H1 (cell line): ENCODE results near the gene FGD4. TPM values are rescaled to one million over a fixed set of nuclear protein-coding genes. Genes with fewer than 3 reads are reported as not detected.

Source experiments
- ASH2L ChIP-seq: fragments of 200-600, 300-600 bp; sonication (generic); IDR thresholded peaks from one replicate; pipeline ENCODE4 v1.7.1; 2017; ENCODE audit warnings: low read length
- CEBPB ChIP-seq: IDR thresholded peaks from 2 replicates; pipeline ENCODE4 v1.6.1; 2012; ENCODE audit warnings: low read depth, low read length
- CREB1 ChIP-seq: IDR thresholded peaks from 2 replicates; pipeline ENCODE4 v1.6.1; 2012; ENCODE audit warnings: inconsistent platforms
- CTBP2 ChIP-seq: IDR thresholded peaks from 2 replicates; pipeline ENCODE4 v1.7.0; 2011; ENCODE audit warnings: borderline replicate concordance, mild to moderate bottlenecking, moderate library complexity, mixed read lengths, low read length; ENCODE audit not compliant: insufficient read depth, insufficient read length
- EP300 ChIP-seq, 2 experiments: IDR thresholded peaks; 1 replicate in 1 of 2; 2 replicates in 1 of 2; pipeline ENCODE4 v1.6.1; 2011 to 2012; ENCODE audit warnings: low read depth in 2 of 2, low read length in 2 of 2, mild to moderate bottlenecking in 2 of 2, borderline replicate concordance in 1 of 2, inconsistent platforms in 1 of 2, moderate library complexity in 1 of 2
- GTF2F1 ChIP-seq: IDR thresholded peaks from 2 replicates; pipeline ENCODE4 v1.6.1; 2012; ENCODE audit warnings: low read depth, low read length, improper control_type of control experiment, borderline replicate concordance
- SUZ12 ChIP-seq: fragments of 200-600 bp; sonication (generic); IDR thresholded peaks from 2 replicates; pipeline ENCODE4 v1.6.1; 2012; ENCODE audit warnings: mild to moderate bottlenecking, inconsistent platforms, low read length, moderate library complexity, mixed read lengths
- polyA plus RNA-seq, 7 experiments: library from polyadenylated mRNA; depleted of rRNA in 3 of 7; stranded (reverse) in 5 of 7; unstranded in 2 of 7; fragments of >200 nt in 5 of 7; fragments of 200-250 nt in 2 of 7; gene quantifications; 1 replicate in 5 of 7; 2 replicates in 1 of 7; 4 replicates in 1 of 7; pipeline versions ENCODE4 v1.2.1 to v1.2.3, GENCODE V29; 2011 to 2013; ENCODE audit warnings: missing spikeins in 2 of 7, mixed read lengths in 2 of 7
- total RNA-seq: library from RNA; stranded (reverse); fragmentation: NEBNext Ultra II Directional; extraction: Animal tissue kit (Norgen Biotek cat#: 25700); gene quantifications from 2 replicates; pipeline ENCODE4 v1.2.1, GENCODE V29; 2021
- TF ChIP-seq, protein P1 (sequence below): fragments of 300-600 bp; sonication (generic); IDR thresholded peaks from 2 replicates; pipeline ENCODE4 v1.7.1; 2012; ENCODE audit warnings: low read length, moderate library complexity, mild to moderate bottlenecking, inconsistent platforms; ENCODE audit not compliant: insufficient replicate concordance
- TF ChIP-seq, protein P2 (sequence below): IDR thresholded peaks from 2 replicates; pipeline ENCODE4 v1.6.1; 2011; ENCODE audit warnings: low read length, improper control_type of control experiment
- TF ChIP-seq, protein P3 (sequence below): IDR thresholded peaks from 2 replicates; pipeline ENCODE4 v1.6.1; 2011; ENCODE audit warnings: low read depth, mild to moderate bottlenecking, low read length; ENCODE audit not compliant: insufficient read depth

FGD4 gene
- total and polyA plus RNA-seq, 2 of the 8 experiments (the other 6 are each of a cell fraction or from before 2014, with no cell fraction given) = 8.5 to 48.2 TPM

DNA sequence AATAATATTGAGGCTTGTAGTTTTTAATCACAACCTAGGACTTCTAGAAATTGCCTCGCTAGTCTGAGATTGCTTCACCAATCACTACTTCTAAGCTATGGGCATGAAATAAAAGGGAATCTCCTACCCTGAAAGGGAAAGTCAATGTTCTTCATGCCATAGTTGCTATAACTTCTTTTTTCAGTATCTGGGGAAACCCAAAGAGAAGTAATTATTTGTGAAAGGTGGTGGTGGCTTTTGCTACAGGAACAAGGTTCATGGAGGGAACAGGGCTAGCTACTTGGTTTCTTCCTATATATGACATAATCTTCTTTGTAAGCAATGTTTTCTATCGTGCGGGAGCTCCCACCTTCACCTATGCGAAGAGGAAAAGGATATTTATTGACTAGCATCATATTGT, 218.2 kb downstream of the FGD4 start (continued):
- TF ChIP-seq, protein P1, sequence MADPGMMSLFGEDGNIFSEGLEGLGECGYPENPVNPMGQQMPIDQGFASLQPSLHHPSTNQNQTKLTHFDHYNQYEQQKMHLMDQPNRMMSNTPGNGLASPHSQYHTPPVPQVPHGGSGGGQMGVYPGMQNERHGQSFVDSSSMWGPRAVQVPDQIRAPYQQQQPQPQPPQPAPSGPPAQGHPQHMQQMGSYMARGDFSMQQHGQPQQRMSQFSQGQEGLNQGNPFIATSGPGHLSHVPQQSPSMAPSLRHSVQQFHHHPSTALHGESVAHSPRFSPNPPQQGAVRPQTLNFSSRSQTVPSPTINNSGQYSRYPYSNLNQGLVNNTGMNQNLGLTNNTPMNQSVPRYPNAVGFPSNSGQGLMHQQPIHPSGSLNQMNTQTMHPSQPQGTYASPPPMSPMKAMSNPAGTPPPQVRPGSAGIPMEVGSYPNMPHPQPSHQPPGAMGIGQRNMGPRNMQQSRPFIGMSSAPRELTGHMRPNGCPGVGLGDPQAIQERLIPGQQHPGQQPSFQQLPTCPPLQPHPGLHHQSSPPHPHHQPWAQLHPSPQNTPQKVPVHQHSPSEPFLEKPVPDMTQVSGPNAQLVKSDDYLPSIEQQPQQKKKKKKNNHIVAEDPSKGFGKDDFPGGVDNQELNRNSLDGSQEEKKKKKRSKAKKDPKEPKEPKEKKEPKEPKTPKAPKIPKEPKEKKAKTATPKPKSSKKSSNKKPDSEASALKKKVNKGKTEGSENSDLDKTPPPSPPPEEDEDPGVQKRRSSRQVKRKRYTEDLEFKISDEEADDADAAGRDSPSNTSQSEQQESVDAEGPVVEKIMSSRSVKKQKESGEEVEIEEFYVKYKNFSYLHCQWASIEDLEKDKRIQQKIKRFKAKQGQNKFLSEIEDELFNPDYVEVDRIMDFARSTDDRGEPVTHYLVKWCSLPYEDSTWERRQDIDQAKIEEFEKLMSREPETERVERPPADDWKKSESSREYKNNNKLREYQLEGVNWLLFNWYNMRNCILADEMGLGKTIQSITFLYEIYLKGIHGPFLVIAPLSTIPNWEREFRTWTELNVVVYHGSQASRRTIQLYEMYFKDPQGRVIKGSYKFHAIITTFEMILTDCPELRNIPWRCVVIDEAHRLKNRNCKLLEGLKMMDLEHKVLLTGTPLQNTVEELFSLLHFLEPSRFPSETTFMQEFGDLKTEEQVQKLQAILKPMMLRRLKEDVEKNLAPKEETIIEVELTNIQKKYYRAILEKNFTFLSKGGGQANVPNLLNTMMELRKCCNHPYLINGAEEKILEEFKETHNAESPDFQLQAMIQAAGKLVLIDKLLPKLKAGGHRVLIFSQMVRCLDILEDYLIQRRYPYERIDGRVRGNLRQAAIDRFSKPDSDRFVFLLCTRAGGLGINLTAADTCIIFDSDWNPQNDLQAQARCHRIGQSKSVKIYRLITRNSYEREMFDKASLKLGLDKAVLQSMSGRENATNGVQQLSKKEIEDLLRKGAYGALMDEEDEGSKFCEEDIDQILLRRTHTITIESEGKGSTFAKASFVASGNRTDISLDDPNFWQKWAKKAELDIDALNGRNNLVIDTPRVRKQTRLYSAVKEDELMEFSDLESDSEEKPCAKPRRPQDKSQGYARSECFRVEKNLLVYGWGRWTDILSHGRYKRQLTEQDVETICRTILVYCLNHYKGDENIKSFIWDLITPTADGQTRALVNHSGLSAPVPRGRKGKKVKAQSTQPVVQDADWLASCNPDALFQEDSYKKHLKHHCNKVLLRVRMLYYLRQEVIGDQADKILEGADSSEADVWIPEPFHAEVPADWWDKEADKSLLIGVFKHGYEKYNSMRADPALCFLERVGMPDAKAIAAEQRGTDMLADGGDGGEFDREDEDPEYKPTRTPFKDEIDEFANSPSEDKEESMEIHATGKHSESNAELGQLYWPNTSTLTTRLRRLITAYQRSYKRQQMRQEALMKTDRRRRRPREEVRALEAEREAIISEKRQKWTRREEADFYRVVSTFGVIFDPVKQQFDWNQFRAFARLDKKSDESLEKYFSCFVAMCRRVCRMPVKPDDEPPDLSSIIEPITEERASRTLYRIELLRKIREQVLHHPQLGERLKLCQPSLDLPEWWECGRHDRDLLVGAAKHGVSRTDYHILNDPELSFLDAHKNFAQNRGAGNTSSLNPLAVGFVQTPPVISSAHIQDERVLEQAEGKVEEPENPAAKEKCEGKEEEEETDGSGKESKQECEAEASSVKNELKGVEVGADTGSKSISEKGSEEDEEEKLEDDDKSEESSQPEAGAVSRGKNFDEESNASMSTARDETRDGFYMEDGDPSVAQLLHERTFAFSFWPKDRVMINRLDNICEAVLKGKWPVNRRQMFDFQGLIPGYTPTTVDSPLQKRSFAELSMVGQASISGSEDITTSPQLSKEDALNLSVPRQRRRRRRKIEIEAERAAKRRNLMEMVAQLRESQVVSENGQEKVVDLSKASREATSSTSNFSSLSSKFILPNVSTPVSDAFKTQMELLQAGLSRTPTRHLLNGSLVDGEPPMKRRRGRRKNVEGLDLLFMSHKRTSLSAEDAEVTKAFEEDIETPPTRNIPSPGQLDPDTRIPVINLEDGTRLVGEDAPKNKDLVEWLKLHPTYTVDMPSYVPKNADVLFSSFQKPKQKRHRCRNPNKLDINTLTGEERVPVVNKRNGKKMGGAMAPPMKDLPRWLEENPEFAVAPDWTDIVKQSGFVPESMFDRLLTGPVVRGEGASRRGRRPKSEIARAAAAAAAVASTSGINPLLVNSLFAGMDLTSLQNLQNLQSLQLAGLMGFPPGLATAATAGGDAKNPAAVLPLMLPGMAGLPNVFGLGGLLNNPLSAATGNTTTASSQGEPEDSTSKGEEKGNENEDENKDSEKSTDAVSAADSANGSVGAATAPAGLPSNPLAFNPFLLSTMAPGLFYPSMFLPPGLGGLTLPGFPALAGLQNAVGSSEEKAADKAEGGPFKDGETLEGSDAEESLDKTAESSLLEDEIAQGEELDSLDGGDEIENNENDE = no peak
- TF ChIP-seq ASH2L (no peak), CEBPB (no peak), CREB1 (no peak), EP300 (IDR thresholded peaks at IDR 0.05; ENCODE audit: borderline replicate concordance in 1 of 2, low read depth in 2 of 2, low read length in 2 of 2) (no peak), CTBP2 (no peak), SUZ12 (no peak), GTF2F1 (no peak)
- TF ChIP-seq, protein P2, sequence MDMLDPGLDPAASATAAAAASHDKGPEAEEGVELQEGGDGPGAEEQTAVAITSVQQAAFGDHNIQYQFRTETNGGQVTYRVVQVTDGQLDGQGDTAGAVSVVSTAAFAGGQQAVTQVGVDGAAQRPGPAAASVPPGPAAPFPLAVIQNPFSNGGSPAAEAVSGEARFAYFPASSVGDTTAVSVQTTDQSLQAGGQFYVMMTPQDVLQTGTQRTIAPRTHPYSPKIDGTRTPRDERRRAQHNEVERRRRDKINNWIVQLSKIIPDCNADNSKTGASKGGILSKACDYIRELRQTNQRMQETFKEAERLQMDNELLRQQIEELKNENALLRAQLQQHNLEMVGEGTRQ = no peak
- TF ChIP-seq, protein P3, sequence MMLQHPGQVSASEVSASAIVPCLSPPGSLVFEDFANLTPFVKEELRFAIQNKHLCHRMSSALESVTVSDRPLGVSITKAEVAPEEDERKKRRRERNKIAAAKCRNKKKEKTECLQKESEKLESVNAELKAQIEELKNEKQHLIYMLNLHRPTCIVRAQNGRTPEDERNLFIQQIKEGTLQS = no peak
